HepG2 (cell line): ENCODE data around the gene VARS2. TPM values are rescaled to one million over a fixed set of nuclear protein-coding genes. Genes with fewer than 3 reads are reported as not detected.

ENCODE experiments used
- ATAC-seq: fragments of 200-7000 bp; cut with Tn5 transposase; 3 replicates; pipeline ENCODE4 v1.9.1; 2020; ENCODE audit warnings: mild to moderate bottlenecking, moderate library complexity
- BruUV-seq: library from RNA; stranded (reverse); fragments of 400-500 nt; replicated peaks from 2 replicates; lab custom pipeline; 2021; lab: Mats Ljungman, UMichigan
- CTCF ChIA-PET: fragments of 300-600 bp; formaldehyde crosslinking; extraction: SDS; loops from one replicate; lab custom pipeline; 2021; ENCODE audit warnings: low total read pairs, inconsistent platforms, low intra/inter-chr PET ratio; lab: Yijun Ruan, JAX
- POLR2A ChIA-PET: fragments of 350-600 bp; sonication (Branson Sonifier 250); formaldehyde crosslinking; loops from one replicate; lab custom pipeline; 2020; ENCODE audit warnings: antibody characterized with exemption, inconsistent platforms; lab: Yijun Ruan, JAX
- DNase-seq: peaks from one replicate; pipeline ENCODE4 v3.0.0-alpha.2; 2015; ENCODE audit warnings: low spot score
- FAIRE-seq: peaks from 3 replicates; lab custom pipeline; 2011; peaks lifted over from hg19 to GRCh38; lab: Jason Lieb, UNC
- H2AFZ ChIP-seq: one replicate; pipeline ENCODE4 v1.6.1; 2011; ENCODE audit warnings: low read length, inconsistent platforms
- H3K27ac ChIP-seq: fragments of 300-600 bp; 3 replicates; pipeline ENCODE4 v1.8.0; 2011; ENCODE audit warnings: mixed run types, mild to moderate bottlenecking, mixed read lengths, low read length, inconsistent platforms; ENCODE audit not compliant: insufficient read depth; ENCODE audit errors: extremely low read length
- H3K27me3 ChIP-seq, 2 experiments: fragments of 200-600 bp in 1 of 2; 2 replicates in 1 of 2; 3 replicates in 1 of 2; pipeline versions ENCODE4 v1.6.0 to v1.8.0; 2011; ENCODE audit warnings: low read length in 2 of 2, mild to moderate bottlenecking in 2 of 2, moderate library complexity in 2 of 2, inconsistent platforms in 1 of 2; ENCODE audit not compliant: insufficient read depth in 2 of 2, control insufficient read depth in 1 of 2
- H3K36me3 ChIP-seq, 2 experiments: fragments of 200-600 bp in 1 of 2; replicated peaks in 1 of 2; 2 replicates in 1 of 2; 3 replicates in 1 of 2; pipeline versions ENCODE4 v1.5.1 to v1.8.0; 2011; ENCODE audit warnings: low read length in 2 of 2, inconsistent platforms in 1 of 2; ENCODE audit not compliant: insufficient read depth in 2 of 2, control insufficient read depth in 1 of 2
- H3K4me1 ChIP-seq: 2 replicates; pipeline ENCODE4 v1.5.1; 2012; ENCODE audit warnings: low read length, inconsistent platforms; ENCODE audit not compliant: insufficient read depth
- H3K4me2 ChIP-seq: 2 replicates; pipeline ENCODE4 v1.6.0; 2011; ENCODE audit warnings: low read depth, low read length, inconsistent platforms
- H3K4me3 ChIP-seq, 3 experiments: fragments of 200-600 bp in 1 of 3; sonication (generic), shearing (Covaris generic) in 1 of 3; replicated peaks in 1 of 3; 2 replicates each; pipeline ENCODE4 v1.5.1; 2011 to 2016; ENCODE audit warnings: low read length in 3 of 3, inconsistent platforms in 2 of 3, low read depth in 2 of 3, mild to moderate bottlenecking in 2 of 3, control low read depth in 1 of 3, mixed read lengths in 1 of 3; ENCODE audit not compliant: insufficient read depth in 1 of 3
- H3K79me2 ChIP-seq: one replicate; pipeline ENCODE4 v1.6.1; 2011; ENCODE audit warnings: low read length, inconsistent platforms; ENCODE audit not compliant: insufficient read depth
- H3K9ac ChIP-seq: 2 replicates; pipeline ENCODE4 v1.6.0; 2011; ENCODE audit warnings: mild to moderate bottlenecking, low read depth, low read length, inconsistent platforms; ENCODE audit not compliant: insufficient read depth
- H3K9me3 ChIP-seq: 2 replicates; pipeline ENCODE4 v1.5.1; 2012; ENCODE audit warnings: mild to moderate bottlenecking, low read length
- H4K20me1 ChIP-seq: 2 replicates; pipeline ENCODE4 v1.6.0; 2011; ENCODE audit warnings: inconsistent platforms, mild to moderate bottlenecking, low read length, moderate library complexity; ENCODE audit not compliant: insufficient read depth
- NR2F6 ChIP-seq, 2 experiments: IDR thresholded peaks; 2 replicates each; pipeline ENCODE4 v1.6.1; 2016; ENCODE audit warnings: antibody characterized with exemption in 1 of 2, mild to moderate bottlenecking in 1 of 2
- TGIF2 ChIP-seq: IDR thresholded peaks from 2 replicates; pipeline ENCODE4 v1.6.1; 2016; ENCODE audit warnings: control low read depth, missing compliant biosample characterization
- ZNF746 ChIP-seq: sonication (generic); formaldehyde crosslinking; IDR thresholded peaks from 2 replicates; pipeline ENCODE4 v1.8.0; 2022; ENCODE audit warnings: mild to moderate bottlenecking, missing genetic modification reagents
- WGBS: methylation state at CpG from one replicate; pipeline ENCODE4 v1.1.6; 2017; ENCODE audit warnings: low lambda C conversion rate; 5-methylcytosine and 5-hydroxymethylcytosine counted together
- in situ Hi-C: cut with HindIII; loops from 2 replicates; pipeline ENCODE4 v1.10.0; 2017; ENCODE audit warnings: low pct_unique_long_range_greater_than_20kb; ENCODE audit not compliant: extremely low pct_ligation_motif_present
- intact Hi-C: fragments of 100-400 bp; cut with micrococcal nuclease; formaldehyde crosslinking; loops from one replicate; pipeline ENCODE4 v1.10.0; 2022; ENCODE audit not compliant: unreplicated experiment
- polyA plus RNA-seq, 8 experiments: library from polyadenylated mRNA; depleted of rRNA in 3 of 8; stranded (reverse) in 7 of 8; unstranded in 1 of 8; fragments of >200 nt; fragmentation: Illumina TruSeq in 4 of 8; extraction: Trizol in 4 of 8; gene quantifications; 2 replicates each; pipeline versions ENCODE4 v1.2.1 to v1.2.3, GENCODE V29; 2011 to 2016; ENCODE audit warnings: low read depth in 4 of 8, missing spikeins in 1 of 8, mixed read lengths in 1 of 8; ENCODE audit not compliant: insufficient read depth in 1 of 8
- total RNA-seq, 5 experiments: library from RNA; depleted of rRNA; stranded (reverse); fragments of >200 nt; fragmentation: Illumina TruSeq; extraction: Trizol; gene quantifications; 2 replicates each; pipeline ENCODE4 v1.2.3, GENCODE V29; 2016; ENCODE audit warnings: low read depth in 1 of 5
- TF ChIP-seq, protein P1 (sequence below): sonication (generic); formaldehyde crosslinking; IDR thresholded peaks from 2 replicates; pipeline ENCODE4 v1.4.0; 2020; ENCODE audit warnings: mild to moderate bottlenecking, missing genetic modification reagents
- TF ChIP-seq, protein P2 (sequence below): sonication (generic); formaldehyde crosslinking; IDR thresholded peaks from 2 replicates; pipeline ENCODE4 v1.4.0; 2020; ENCODE audit warnings: mild to moderate bottlenecking, missing genetic modification reagents

The VARS2 gene
- total and polyA plus RNA-seq, 2 of the 13 experiments (the other 11 are each of a cell fraction or from before 2014, with no cell fraction given), result 61.8 to 71.8 TPM

DNA sequence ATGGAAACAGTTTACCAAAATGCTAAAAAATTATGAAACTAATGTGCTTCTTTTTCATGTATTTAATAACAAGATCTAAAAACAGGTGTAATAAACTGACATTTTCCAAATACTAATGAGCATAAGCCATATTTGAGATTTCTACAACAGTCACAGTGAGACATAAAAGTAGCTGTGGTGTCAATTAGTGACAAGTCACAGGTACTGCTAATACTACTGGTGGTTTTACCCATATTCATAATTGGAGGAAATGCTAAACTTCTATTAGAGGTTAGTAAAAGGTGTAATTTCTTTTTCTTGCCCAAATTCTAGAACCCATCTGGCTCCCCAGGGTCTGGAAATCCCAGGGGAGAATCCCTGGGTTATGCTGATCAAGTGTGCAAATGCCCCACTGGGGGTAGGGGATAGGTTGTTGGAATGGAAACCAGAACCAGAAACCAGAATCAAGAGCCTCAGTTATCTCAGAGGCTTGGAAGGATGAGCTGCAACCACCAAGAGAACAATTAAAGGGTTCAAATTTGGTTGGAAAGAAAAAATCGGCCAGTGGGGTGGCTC is 13.1 kb upstream of the VARS2 start:
- H3K4me3 ChIP-seq, result no peak overlapping the region
- DNase-seq (no peak), FAIRE-seq (no peak), ATAC-seq (no peak)
- BruUV-seq, result no TSS peak
- no peaks in the 10 kb centered on the region for H3K79me2 ChIP-seq
- no peaks in the 10 kb centered on the region for H3K9me3 ChIP-seq
- H4K20me1 ChIP-seq, result no peaks in the 10 kb centered on the region
- H3K36me3 ChIP-seq, result peaks cover 17 to 32% of the 10 kb centered on the region in 2 experiments; a peak in 4 of 5 replicates
- CTCF ChIA-PET, result no interaction called here
- in situ Hi-C loops, result no loop called here
- POLR2A ChIA-PET, result interaction anchor here (1.3 kb wide), 1 partner anchor 13 kb away, joined by 3 read pairs; the partner anchor contains the start of gene VARS2
- H3K9ac ChIP-seq, result no peak overlapping the region
- peaks cover 7% of the 10 kb centered on the region for H3K4me1 ChIP-seq
- H3K27ac ChIP-seq, result no peak overlapping the region
- intact Hi-C loops, result no loop called here
- 33% methylated on average over 1 of the region's 1 CpG for WGBS
- H2AFZ ChIP-seq, result no peak overlapping the region
- no peaks in the 10 kb centered on the region for H3K27me3 ChIP-seq
- no peak for TF ChIP-seq ZNF746 (CRISPR knock-in tag)
- no peak for TF ChIP-seq TGIF2 (CRISPR knock-in tag)
- TF ChIP-seq, protein P1, sequence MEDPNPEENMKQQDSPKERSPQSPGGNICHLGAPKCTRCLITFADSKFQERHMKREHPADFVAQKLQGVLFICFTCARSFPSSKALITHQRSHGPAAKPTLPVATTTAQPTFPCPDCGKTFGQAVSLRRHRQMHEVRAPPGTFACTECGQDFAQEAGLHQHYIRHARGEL (CRISPR knock-in tag), result no peak
- TF ChIP-seq, protein P2, sequence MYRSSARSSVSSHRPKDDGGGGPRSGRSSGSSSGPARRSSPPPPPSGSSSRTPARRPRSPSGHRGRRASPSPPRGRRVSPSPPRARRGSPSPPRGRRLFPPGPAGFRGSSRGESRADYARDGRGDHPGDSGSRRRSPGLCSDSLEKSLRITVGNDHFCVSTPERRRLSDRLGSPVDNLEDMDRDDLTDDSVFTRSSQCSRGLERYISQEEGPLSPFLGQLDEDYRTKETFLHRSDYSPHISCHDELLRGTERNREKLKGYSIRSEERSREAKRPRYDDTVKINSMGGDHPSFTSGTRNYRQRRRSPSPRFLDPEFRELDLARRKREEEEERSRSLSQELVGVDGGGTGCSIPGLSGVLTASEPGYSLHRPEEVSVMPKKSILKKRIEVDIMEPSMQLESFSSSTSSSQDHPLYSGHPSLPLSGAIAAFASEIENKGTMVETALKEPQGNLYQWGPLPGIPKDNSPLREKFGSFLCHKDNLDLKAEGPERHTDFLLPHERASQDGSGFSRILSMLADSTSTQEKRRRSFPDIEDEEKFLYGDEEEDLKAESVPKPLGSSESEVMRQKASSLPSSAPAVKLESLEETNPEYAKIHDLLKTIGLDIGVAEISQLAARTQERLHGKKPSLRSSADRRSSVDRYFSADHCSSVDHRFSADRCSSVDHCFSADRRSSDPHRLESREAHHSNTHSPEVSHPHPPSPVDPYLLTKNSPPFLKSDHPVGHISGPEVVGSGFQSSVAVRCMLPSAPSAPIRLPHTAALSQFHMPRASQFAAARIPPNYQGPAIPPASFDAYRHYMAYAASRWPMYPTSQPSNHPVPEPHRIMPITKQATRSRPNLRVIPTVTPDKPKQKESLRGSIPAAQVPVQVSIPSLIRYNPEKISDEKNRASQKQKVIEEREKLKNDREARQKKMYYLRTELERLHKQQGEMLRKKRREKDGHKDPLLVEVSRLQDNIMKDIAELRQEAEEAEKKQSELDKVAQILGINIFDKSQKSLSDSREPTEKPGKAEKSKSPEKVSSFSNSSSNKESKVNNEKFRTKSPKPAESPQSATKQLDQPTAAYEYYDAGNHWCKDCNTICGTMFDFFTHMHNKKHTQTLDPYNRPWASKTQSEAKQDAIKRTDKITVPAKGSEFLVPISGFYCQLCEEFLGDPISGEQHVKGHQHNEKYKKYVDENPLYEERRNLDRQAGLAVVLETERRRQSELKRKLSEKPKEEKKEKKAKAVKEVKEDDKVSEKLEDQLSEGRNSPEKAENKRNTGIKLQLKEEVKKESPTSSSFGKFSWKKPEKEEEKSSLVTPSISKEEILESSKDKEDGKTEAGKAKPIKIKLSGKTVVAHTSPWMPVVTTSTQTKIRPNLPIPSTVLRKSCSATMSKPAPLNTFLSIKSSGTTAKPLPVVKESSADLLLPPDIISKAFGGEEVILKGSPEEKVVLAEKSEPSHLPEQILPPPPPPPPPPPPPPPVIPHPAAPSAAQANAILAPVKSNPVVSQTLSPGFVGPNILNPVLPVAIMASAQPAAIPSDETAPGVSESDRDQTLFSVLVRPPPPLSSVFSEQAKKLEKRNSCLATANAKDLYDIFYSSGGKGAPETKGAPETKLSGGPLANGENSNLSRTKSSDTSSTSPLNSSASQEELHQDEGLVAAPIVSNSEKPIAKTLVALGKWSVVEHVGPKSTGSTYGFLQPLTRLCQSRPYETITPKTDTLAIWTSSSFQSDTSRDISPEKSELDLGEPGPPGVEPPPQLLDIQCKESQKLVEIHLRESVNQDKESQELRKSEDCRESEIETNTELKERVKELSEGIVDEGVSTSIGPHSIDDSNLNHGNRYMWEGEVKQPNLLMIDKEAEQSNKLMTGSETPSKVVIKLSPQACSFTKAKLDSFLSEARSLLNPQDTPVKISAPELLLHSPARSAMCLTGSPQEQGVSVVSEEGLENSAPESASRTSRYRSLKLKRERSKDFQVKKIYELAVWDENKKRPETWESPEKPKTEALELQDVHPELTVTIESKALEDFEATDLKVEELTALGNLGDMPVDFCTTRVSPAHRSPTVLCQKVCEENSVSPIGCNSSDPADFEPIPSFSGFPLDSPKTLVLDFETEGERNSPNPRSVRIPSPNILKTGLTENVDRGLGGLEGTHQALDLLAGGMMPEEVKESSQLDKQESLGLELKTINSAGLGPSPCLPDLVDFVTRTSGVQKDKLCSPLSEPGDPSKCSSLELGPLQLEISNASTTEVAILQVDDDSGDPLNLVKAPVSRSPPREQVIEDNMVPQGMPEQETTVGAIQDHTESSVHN, result no peak
- no peak for TF ChIP-seq NR2F6 (IDR thresholded peaks at IDR 0.05)
- no peak for TF ChIP-seq NR2F6 (CRISPR knock-in tag; IDR thresholded peaks at IDR 0.05)
- H3K4me2 ChIP-seq, result no peak overlapping the region
